GM21423 (cell line): ENCODE results near the gene GKN1.

Source experiments
- ATAC-seq: cut with Tn5 transposase; IDR thresholded peaks from one replicate; pipeline ENCODE4 v1.9.1; 2021; ENCODE audit warnings: mild to moderate bottlenecking, moderate library complexity; ENCODE audit not compliant: unreplicated experiment

The GKN1 gene

GRCh38 chr2:68959001-68959400 is 15.4 kb upstream of the GKN1 start:
- ATAC-seq = no peak

- ATAC-seq = no peak
Observed at GRCh38 chr2:68961380-68961779, 13.1 kb upstream of the GKN1 start.

DNA sequence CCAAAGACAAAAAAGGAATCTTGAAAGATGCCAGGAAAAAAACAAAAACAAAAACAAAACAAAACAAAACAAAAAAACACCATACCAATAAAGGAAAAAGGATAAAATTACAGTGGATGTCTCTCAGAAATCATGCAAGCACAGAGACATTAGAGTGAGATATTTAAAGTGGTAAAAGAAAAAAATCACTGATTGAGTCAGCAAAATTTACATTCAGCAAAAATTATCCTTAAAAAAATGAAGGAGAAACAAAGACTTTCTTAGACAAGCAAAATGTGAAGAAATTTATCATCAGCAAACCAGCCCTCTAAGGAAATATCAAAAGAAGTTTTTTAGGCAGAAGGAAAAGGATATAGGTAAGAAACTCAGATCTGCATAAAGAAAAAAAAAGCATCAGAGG is 10.2 kb upstream of the GKN1 start:
- ATAC-seq = no peak

GRCh38 chr2:68968221-68968620 is 6.2 kb upstream of the GKN1 start:
- ATAC-seq = no peak

GRCh38 chr2:68969736-68970490 is 4.5 kb upstream of the GKN1 start:
- no peak for ATAC-seq

DNA sequence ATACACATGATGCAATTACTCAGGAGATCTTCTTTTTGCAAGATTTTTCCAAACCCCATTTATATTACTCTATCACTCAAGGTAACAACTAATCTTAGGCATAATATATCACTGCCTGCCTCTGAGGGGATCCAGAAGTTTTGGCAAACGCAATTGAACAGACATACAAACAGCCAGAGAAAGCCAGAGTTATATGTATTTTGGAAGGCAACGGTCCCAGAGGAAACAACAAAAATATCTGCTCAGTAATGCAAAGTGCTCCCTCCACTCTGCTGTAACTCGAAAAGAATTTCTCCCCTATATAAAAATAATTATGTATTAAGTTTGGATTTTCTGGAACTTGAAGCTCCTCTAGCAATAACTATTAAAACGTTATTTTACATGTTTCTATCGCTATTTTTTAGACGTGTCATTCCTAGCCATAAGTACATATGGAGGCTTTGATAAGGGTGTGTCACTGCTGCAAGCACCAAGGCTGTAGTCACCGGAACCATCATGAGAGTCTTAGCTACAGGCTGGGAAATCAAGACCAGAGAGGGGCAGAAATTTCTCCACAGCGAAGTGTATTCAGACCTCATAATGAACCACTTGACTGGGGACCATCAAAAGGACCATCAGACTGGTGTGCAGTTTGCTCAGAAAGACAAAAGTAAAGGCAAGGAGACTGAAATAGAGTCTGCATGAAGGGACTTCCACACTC is 3.7 kb upstream of the GKN1 start:
- ATAC-seq = no peak

- no peak for ATAC-seq
Observed at GRCh38 chr2:68971591-68972231, 2.7 kb upstream of the GKN1 start.

DNA sequence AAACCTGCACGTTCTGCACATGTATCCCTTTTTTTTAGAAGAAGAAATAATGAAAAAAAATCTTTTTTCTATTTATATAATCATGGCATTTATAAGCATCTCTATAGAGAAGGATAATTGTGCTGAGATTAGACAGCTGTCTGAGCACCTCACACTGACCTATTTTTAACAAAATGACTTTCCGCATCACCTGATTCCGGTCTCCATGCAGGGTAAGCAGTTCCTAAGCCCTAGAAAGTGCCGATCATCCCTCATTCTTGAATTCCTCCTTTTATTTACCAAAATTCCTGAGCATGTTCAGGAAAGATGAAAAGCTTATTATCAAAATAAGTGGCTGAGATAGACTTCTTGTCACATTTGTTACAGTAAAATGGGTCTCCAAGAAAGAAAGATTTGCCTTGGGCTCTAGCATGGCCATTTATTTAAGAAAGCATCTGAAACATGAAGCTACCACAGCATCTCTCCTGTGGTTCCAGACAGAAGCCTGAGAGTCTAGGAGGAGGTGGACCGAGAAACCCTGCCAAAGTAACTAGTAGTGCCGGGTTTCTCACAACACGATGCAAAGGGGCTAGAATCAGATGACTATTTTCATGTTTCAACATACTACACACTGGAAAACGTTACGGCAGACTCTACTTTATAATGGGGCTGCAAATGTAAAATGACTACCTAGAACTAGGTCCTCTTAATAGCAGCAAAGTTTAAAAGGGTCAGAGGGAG is 670 bp downstream of the GKN1 start:
- ATAC-seq = no peak

- ATAC-seq = no peak
Observed at GRCh38 chr2:68975844-68976243, 1.4 kb downstream of the GKN1 start.

GRCh38 chr2:68977453-68977852 is 3.0 kb downstream of the GKN1 start:
- ATAC-seq = no peak

DNA sequence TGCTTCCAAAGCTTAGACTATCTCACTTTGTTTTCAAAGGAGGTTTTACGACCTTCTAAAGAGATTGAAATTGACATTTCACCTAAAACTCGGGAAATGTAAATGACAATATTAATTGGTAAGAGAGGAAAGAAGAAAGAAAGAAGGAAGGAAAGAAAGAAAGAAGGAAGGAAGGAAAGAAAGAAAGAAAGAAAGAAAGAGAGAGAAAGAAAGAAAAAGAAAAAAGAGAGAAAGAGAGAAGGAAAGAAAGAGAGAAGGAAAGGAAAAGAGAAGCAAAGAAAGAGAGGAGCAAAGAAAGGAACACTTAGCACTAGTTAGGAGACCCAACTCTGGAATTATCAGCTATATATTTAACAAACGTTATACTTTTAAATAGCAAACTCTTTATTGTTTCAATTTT is 3.7 kb downstream of the GKN1 start:
- ATAC-seq = no peak

DNA sequence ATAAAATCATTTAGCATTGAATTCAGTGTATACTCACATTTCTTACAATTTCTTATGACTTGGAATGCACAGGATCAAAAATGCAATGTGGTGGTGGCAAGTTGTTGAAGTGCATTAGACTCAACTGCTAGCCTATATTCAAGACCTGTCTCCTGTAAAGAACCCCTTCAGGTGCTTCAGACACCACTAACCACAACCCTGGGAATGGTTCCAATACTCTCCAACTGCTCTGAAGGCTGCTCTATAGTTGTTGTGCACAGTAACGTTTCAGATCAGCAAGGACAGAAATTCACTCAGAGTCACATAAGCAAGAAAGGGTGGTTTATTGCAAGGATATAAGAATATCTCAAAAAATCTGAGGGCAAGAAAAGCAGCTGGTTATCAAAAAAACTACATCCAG is 6.5 kb downstream of the GKN1 start:
- ATAC-seq = no peak

GRCh38 chr2:68987021-68987503 is 12.6 kb downstream of the GKN1 start:
- no peak for ATAC-seq

- no peak for ATAC-seq
Observed at GRCh38 chr2:68989035-68989434, 14.6 kb downstream of the GKN1 start.

DNA sequence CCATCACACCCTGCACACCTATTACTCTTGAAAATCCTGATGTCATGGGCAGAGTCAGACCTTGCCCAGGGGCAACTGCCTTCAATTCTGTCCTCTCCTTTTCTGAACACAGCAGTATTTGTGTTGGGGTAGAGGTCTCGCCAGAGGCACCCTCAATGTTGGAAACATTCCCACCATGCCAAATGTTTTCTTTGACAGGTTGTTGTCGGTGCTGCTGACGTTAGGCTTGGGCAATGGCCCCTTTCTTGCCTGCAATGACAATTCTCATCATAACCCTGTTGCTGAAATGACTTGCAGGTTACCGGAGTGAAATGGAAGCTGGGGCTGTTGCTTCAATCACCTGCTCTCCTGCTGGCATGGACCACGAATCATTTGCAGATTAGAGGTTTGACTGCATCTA is 17.9 kb downstream of the GKN1 start:
- no peak for ATAC-seq

GRCh38 chr2:68992933-68993332 is 18.5 kb downstream of the GKN1 start:
- ATAC-seq = no peak

DNA sequence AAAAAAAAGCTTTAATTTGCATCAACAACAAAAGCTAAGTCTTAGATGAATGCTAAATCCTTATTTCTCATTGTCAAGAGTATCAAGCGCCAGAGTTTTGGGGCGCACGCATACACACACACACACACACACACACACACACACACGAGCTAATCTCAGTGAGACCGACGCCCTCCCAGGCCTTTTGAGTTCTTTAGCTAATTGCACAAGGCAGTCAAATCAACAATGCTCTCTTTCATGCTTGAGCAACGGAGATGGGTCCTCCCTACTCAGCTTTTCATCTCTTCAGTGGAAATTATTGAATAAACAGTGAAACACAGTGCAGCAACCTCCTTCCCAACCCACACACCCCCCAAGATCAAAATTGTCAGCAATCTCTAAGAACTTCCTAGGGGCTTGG is 19.2 kb downstream of the GKN1 start:
- no peak for ATAC-seq

DNA sequence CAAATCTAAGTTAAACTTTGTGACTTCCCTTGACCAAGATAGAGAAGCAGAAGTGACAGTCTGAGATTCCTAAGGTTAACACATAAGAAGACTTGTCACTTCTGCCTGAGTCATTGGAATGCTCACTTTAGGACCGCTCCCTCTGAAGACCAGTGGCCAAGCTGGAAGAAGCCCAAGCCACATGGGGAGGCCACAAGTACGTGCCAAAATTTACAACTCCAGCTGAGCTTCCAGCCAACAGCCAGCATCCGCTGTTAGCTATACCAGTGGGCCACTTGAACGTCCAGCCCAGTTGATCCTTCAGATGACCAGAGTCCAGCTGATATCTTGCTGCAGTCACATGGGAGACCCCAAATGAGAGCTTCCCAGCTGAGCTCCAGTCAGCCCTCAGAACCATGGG is 20.4 kb downstream of the GKN1 start:
- ATAC-seq = no peak

GRCh38 chr2:68995916-68996315 is 21.5 kb downstream of the GKN1 start:
- no peak for ATAC-seq

- ATAC-seq = no peak
Observed at GRCh38 chr2:68997401-68997800, 23.0 kb downstream of the GKN1 start.

GRCh38 chr2:69001879-69002278 is 27.4 kb downstream of the GKN1 start:
- ATAC-seq = no peak
